ENCODE measurements around the gene MRPL54. TPM values are rescaled to one million over a fixed set of nuclear protein-coding genes. Genes with fewer than 3 reads are reported as not detected.
"Not testable (repeated sequence)": the region's sequence is repeated elsewhere in the genome, so short reads cannot be mapped to it uniquely, and the experiment has no call there.

MRPL54 gene
- total RNA-seq, 1 donor from 2014 or later: 10.6 TPM

DNA sequence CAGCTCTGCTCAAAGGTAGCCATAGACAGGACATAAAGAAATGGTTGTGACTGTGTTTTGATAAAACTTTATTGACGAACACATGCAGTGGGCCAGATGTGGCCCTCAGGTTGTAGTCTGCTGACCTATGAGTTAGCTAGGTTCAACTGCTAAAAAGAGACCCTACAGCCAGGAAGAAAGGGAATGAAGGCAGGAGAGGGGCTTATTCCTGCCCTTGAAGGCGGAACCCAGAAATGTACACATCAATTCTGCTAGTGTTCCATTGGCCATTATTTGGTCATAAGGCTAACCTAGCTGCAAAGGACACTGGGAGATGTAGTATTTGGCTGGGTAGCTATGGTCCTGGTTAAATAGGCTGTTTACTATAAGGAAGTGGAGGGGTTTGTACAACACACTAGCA is 19.0 kb upstream of the MRPL54 start:
- DNase-seq: no peak

DNA sequence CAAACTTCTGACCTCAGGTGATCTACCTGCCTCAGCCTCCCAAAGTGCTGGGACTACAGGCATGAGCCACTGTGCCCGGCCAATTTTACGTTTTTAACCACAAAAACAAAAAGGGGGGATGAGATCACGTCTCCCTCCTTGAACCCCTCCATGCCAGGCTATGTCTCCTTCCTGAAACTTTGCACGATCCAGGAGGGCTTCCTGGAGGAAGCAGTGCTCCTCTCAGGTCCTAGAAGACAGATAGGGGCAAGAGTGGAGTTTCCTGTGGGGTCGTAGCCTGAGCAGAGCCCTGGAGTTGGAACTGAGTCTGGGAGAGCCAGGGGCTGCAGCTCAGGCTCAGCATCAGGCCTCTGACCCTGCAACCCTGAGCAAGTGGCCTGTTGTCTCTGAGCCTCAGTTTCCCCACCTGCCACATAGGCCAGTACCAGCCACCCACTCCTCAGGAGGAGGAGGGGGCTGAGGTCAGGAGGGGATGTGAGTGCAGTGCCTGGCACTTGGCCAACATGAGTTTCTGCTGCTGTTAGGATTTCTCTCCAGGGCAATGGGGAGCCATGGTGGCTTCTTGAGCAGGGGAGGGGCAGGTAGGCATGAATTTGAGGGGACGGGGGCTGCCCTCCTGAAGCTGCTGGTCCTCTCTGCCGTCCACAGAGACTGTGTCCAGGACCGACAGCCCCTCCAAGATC is 17.0 kb upstream of the MRPL54 start:
- no peak for DNase-seq

- no peak for DNase-seq
Observed at GRCh38 chr19:3746371-3747056, 16.0 kb upstream of the MRPL54 start.

DNA sequence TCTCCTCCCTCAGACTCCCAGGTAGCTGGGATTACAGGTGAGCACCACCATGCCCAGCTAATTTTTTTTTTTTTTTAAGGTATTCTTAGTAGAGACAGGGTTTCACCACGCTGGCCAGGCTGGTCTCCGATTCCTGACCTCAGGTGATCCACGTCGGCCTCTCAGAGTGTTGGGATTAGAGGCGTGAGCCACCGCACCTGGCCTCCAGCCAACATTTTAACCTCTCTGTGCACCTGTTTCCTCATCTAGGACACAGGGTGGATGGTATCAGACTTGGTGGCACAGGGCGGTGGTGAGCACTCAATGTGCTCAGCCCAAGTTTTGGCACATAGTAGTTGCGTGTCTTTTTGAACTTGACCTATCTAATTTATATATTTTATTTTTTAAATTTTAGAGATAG is 13.5 kb upstream of the MRPL54 start:
- DNase-seq: no peak

GRCh38 chr19:3750211-3750610 is 12.3 kb upstream of the MRPL54 start:
- no peak for DNase-seq

DNA sequence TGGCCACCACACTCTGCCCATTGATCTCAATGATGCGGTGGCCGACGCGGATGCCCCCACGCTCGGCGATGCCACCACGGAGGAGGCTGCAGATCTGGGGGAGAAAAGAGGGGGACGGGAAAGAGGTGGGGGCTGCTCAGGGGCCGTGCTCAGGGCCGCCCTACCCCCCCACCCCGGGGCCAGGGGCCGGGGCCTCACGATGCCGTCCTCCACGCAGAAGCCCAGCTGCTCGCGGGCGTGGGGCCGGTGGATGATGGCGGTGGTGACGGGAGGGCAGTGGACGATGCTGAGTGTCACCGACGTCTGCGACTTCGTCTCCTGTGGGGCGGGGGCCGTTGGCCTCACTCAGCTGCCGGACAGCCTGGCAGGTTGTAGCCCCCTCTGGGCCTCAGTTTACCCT is 11.2 kb upstream of the MRPL54 start:
- DNase-seq: no peak

- no peak for DNase-seq
Observed at GRCh38 chr19:3752492-3752891, 10.0 kb upstream of the MRPL54 start.

GRCh38 chr19:3753631-3754410 is 8.7 kb upstream of the MRPL54 start:
- no peak for DNase-seq

GRCh38 chr19:3757705-3758104 is 4.8 kb upstream of the MRPL54 start:
- not testable (repeated sequence) for DNase-seq

GRCh38 chr19:3758297-3758696 is 4.2 kb upstream of the MRPL54 start:
- DNase-seq: not testable (repeated sequence)

DNA sequence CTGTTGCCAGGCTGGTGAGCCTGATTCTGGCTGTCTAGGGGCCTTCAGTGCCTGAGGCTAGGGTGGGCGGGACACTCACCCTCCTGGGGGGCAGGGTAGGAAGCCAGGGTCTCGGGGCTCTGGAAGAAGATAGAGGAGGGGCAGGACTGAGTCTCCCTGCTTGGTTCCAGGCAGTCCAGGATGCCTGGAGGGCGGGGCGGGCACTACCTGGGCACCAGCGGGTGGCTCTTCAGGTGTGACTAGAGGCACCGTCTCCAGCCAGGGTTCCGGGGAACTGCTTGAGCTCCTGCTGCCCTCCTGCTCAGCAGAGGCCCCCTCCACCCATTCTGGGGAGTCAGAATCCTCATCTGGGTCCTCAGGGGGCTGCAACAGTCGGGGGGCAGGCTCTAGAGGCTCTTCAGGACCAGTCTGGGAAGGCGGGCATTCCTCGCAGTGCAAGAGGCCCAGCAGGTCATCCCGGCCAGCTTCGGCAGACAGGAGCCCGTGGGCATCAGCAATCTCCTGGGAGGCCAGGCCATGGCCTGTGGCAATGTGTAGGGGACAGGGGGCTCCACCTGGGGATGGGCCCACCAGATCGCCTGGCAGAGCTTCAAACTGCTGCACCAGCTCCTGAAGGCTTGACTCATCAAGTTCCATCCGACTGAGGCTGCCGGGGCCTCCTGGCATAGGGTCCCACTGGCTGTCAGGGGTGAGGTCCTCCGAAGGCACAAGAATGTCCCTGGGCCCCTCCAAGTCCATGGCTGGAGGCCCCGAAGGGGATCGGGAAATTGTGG is 2.8 kb upstream of the MRPL54 start:
- no peak for DNase-seq

- no peak for DNase-seq
Observed at GRCh38 chr19:3760871-3761361, 1.6 kb upstream of the MRPL54 start.

- DNase-seq: peak; percentile 96
Observed at GRCh38 chr19:3761382-3762129, 926 bp upstream of the MRPL54 start, which contains the start of gene APBA3. TSS of gene APBA3 (minus strand) at chr19:3761692. CDS start at chr19:3760264, 1,428 bp downstream.

DNA sequence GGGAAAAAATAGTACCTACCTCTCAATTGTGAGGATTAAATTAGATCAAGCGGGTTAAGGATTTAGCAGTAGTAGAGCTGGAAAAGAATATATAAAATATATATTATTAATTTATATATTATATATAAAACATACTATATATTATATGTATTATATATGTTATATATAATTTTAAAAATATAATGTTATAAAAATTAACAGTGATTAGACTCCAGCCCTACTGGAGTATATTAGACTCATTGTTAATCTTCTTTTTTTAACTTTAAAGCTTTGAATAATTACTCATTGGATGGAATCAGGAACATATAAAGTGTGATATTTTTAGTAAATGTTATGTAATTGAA is 380 bp upstream of the MRPL54 start:
- no peak for DNase-seq

DNA sequence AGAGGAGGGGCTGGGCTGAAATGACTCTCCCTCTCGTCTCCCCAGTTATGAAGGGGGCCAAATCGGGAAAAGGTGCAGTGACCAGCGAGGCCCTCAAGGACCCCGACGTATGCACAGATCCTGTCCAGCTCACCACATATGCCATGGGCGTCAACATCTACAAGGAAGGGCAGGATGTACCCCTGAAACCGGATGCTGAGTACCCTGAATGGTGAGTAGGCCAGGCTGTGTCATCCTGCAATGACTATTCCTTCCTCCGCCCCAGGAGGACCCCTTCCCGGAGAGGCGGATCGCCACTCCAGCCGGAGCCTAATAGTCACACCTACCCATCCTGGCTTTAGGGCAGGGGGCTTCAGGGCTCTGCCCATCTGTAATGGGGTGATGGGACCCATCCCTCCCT is 2.6 kb downstream of the MRPL54 start:
- DNase-seq: no peak

DNA sequence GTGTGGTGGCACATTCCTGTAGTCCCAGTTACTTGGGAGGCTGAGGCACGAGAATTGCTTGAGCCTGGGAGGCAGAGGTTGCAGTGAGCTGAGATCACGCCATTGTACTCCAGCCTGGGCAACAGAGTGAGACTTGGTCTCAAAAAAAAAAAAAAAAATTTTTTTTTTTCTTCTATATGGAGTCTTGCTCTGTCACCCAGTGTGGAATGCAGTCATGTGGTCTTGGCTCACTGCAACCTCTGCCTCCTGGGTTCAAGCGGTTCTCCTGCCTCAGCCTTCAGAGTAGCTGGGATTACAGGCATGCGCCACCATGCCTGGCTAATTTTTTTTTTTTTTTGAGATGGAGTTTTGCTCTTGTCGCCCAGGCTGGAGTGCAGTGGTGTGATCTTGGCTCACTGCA is 3.3 kb downstream of the MRPL54 start:
- not testable (repeated sequence) for DNase-seq

DNA sequence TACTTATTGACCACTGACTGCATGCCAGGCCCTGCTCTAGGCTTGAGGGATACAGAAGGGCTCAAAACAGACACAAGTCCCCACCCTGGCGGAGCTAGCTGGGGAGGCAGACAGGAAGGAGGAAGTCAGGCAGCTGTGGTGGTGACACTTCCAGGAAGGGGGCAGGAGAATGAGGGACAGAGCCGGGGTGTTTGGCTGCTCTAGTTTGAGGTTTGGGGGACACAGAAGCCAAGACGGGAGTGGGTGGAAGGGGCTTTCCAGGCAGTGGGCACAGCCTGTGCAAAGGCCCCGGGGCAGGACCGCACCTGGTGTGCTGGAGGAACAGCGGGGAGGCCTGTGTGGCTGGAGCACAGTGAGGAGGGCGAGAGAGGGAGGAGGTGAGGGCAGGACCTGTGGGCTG is 4.0 kb downstream of the MRPL54 start:
- DNase-seq: no peak

DNA sequence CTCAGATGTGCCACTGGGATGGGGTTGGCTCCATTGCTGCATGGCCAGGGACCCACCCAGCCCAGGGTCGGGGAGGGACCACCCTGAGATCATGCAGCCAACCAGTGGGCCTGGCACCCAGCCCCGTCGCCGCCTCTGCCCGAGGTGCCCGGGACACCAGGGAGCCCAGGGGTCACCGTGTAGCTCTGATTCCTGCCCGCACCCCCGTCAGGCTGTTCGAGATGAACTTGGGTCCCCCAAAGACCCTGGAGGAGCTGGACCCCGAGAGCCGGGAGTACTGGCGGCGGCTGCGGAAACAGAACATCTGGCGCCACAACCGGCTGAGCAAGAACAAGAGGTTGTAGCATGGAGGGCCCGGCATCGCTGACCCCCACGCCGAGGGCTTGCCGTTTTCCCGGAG is 4.6 kb downstream of the MRPL54 start:
- DNase-seq: no peak

GRCh38 chr19:3768015-3768747 is 5.7 kb downstream of the MRPL54 start:
- peak; percentile 22 for DNase-seq

- no peak for DNase-seq
Observed at GRCh38 chr19:3768748-3769099, 6.2 kb downstream of the MRPL54 start.

DNA sequence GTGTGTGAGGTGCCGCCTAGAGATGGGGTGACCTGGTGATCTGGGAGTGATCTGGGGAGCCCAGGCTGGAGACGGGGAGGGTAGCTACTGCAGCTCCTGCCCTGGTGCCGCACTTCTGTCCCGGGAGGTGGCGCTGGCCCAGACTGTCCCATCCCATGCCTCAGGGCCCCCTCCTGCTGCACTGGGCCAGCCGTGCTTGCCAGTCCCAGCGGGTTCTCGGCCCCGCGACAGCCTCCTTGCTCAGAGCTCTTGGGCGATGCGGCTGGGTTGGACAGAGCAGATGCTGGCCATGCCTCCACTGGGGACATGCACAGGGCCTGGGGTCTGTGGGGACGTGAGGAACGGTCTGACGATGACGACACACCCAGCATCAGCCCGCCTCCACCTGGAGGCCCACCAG is 7.0 kb downstream of the MRPL54 start:
- DNase-seq: no peak

Measured in tongue (tissue), 2 donors.